Measurements from ENCODE around the gene PNMA1. TPM values are rescaled to one million over a fixed set of nuclear protein-coding genes. Genes with fewer than 3 reads are reported as not detected.
A peak's percentile ranks its signal among the peaks of the same experiment; 100 is the strongest.

Gene PNMA1
- total and polyA plus RNA-seq, 2 of the 13 experiments (the other 11 are each of a cell fraction or from before 2014, with no cell fraction given), result 7.0 to 8.3 TPM

GRCh38 chr14:73759714-73760597 lies 45.8 kb upstream of the PNMA1 start:
- intact Hi-C loops (cut with micrococcal nuclease; ENCODE audit: unreplicated experiment) (loop anchor here (1.0 to 2.0 kb wide), 4 partner anchors 12 to 126 kb away; partner anchors contain the start of gene ZNF410), in situ Hi-C loops (cut with HindIII; ENCODE audit: extremely low pct_ligation_motif_present, low pct_unique_long_range_greater_than_20kb) (loop anchor here (10.0 kb wide), 1 partner anchor 65 kb away; no protein-coding TSS in a partner anchor)
- Histone ChIP-seq H3K4me2 (ENCODE audit: low read depth, low read length) (peak overlapping the region; percentile 91), H4K20me1 (ENCODE audit: insufficient read depth, low read length) (peaks cover 31% of the 10 kb centered on the region), H3K4me1 (ENCODE audit: insufficient read depth, low read length) (peaks cover 86% of the 10 kb centered on the region), H3K9ac (ENCODE audit: insufficient read depth, low read depth, low read length) (peak overlapping the region; percentile 77), H3K27ac (ENCODE audit: extremely low read length, insufficient read depth, low read length) (peak overlapping the region; percentile 95), H3K79me2 (ENCODE audit: insufficient read depth, low read length) (peaks cover 87% of the 10 kb centered on the region), H3K4me3 (replicated peaks in 1 of 3; ENCODE audit: insufficient read depth in 1 of 3, low read depth in 2 of 3, low read length in 3 of 3) (peak overlapping the region; percentile 59 to 83 (median 79); a peak in 5 of 6 replicates), H2AFZ (ENCODE audit: low read length) (no peak overlapping the region), H3K9me3 (ENCODE audit: low read length) (no peaks in the 10 kb centered on the region), H3K27me3 (ENCODE audit: control insufficient read depth in 1 of 2, insufficient read depth in 2 of 2, low read length in 2 of 2) (no peaks in the 10 kb centered on the region), H3K36me3 (replicated peaks in 1 of 2; ENCODE audit: control insufficient read depth in 1 of 2, insufficient read depth in 2 of 2, low read length in 2 of 2) (no peaks in the 10 kb centered on the region; a peak in 1 of 5 replicates)
- BruUV-seq (replicated peaks), result no TSS peak
- peak; percentile 88 for FAIRE-seq
- ChIA-PET POLR2A (interaction anchor here (0.7 to 5.0 kb wide), 26 partner anchors 9 to 237 kb away, joined by 3 to 115 read pairs (median 5); partner anchors contain the start of genes COQ6, FAM161B, PNMA1 and PTGR2), CTCF (ENCODE audit: low intra/inter-chr PET ratio, low total read pairs) (interaction anchor here (1.1 kb wide), 1 partner anchor 12 kb away, joined by 4 read pairs; no protein-coding TSS in a partner anchor)
- 2% methylated on average over 21 of the region's 93 CpGs for WGBS (ENCODE audit: low lambda C conversion rate)
- peak; percentile 86 for ATAC-seq
- DNase-seq (ENCODE audit: low spot score), result peak; percentile 96
- TF ChIP-seq SRF (IDR thresholded peaks at IDR 0.05; ENCODE audit: low read depth, low read length) (peak; percentile 99), ATF5 (CRISPR knock-in tag; IDR thresholded peaks at IDR 0.05; ENCODE audit: low read depth) (0 out of 2 replicates have a peak, but pooled peaks have one; percentile 32), ZNF460 (CRISPR knock-in tag; IDR thresholded peaks at IDR 0.05; ENCODE audit: borderline replicate concordance) (peak; percentile 14; the same call in 1 of the 2 replicates), CBX1 (IDR thresholded peaks at IDR 0.05; ENCODE audit: low read depth) (no peak), ZNF580 (CRISPR knock-in tag; IDR thresholded peaks at IDR 0.05; ENCODE audit: borderline replicate concordance, low read depth) (peak; percentile 90; the same call in 1 of the 2 replicates), ERF (CRISPR knock-in tag; IDR thresholded peaks at IDR 0.05) (peak; percentile 85; the same call in 1 of the 2 replicates), IKZF5 (CRISPR knock-in tag; IDR thresholded peaks at IDR 0.05) (peak; percentile 23; the same call in 1 of the 2 replicates), ZMYM4 (CRISPR knock-in tag; IDR thresholded peaks at IDR 0.05) (peak; percentile 71), CEBPB (IDR thresholded peaks at IDR 0.05; ENCODE audit: borderline replicate concordance, low read depth, low read length) (peak; percentile 99), SMARCE1 (IDR thresholded peaks at IDR 0.05; ENCODE audit: borderline replicate concordance) (no peak), ZNF574 (CRISPR knock-in tag; IDR thresholded peaks at IDR 0.05) (peak; percentile 83), ZNF564 (CRISPR knock-in tag; IDR thresholded peaks at IDR 0.05) (peak; percentile 63), ZSCAN25 (CRISPR knock-in tag; IDR thresholded peaks at IDR 0.05) (no peak), GMEB2 (CRISPR knock-in tag; IDR thresholded peaks at IDR 0.05; ENCODE audit: low read depth) (no peak), ZKSCAN5 (CRISPR knock-in tag; IDR thresholded peaks at IDR 0.05) (peak; percentile 71; the same call in 1 of the 2 replicates), GATAD2A (CRISPR knock-in tag; IDR thresholded peaks at IDR 0.05) (peak; percentile 87)

All from HepG2 (cell line).